Fibroblast of mammary gland (primary cell): ENCODE data around the gene VAC14.
"Not testable (repeated sequence)": the region's sequence is repeated elsewhere in the genome, so short reads cannot be mapped to it uniquely, and the experiment has no call there.

ENCODE experiments used
- DNase-seq: peaks from one replicate; pipeline ENCODE4 v3.0.0-alpha.2; 2010; ENCODE audit warnings: low read depth
- H3K4me3 ChIP-seq: 2 replicates; pipeline ENCODE4 v1.5.1; 2011; ENCODE audit warnings: low read depth, mild to moderate bottlenecking, low read length, moderate library complexity; ENCODE audit not compliant: control insufficient read depth
- TF ChIP-seq, protein P1 (sequence below): conservative IDR thresholded peaks from 2 replicates; pipeline ENCODE4 v1.5.1; 2011; ENCODE audit warnings: low read depth, low read length, inconsistent platforms; ENCODE audit not compliant: control insufficient read depth, insufficient read depth

Gene VAC14

DNA sequence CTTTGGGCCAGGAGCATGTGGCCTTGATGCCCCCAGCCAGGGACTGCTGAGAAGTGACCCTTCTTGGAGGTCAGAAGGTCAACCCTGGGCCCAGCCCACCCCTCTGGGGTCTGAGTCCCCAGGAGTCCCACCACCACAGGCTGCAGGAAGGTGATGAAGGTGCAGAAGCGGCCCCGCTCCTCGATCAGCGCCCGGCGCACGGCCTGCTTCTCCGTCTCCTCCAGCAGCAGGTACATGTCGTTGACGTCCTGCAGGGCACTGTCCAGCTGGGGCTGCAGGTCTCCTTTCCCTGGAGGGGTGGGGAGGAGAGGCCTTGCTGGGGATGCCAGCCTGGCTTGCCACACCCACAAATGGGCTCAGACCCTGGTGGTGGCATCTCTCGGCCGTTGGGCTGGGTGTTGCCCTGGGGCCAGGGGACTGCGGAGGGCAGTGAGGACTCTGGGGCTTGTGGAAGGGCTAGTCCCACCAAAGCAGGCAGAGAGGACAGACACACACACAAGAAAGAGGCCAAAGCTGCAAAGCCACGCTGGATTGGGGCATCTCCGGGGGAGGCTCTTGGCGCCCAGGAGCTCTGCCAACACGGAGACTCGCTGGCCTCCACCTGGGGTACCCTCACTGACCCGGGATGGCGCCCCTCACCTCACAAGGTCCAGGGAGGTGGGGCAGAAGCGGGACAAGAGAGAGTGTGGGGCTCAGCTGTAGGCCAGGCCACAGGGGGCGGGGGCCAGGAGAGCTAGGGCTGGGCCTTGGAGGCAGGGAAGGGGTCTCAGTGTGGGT is 122.6 kb downstream of the VAC14 start:
- DNase-seq: no peak
- no peak overlapping the region for H3K4me3 ChIP-seq
- TF ChIP-seq, protein P1, sequence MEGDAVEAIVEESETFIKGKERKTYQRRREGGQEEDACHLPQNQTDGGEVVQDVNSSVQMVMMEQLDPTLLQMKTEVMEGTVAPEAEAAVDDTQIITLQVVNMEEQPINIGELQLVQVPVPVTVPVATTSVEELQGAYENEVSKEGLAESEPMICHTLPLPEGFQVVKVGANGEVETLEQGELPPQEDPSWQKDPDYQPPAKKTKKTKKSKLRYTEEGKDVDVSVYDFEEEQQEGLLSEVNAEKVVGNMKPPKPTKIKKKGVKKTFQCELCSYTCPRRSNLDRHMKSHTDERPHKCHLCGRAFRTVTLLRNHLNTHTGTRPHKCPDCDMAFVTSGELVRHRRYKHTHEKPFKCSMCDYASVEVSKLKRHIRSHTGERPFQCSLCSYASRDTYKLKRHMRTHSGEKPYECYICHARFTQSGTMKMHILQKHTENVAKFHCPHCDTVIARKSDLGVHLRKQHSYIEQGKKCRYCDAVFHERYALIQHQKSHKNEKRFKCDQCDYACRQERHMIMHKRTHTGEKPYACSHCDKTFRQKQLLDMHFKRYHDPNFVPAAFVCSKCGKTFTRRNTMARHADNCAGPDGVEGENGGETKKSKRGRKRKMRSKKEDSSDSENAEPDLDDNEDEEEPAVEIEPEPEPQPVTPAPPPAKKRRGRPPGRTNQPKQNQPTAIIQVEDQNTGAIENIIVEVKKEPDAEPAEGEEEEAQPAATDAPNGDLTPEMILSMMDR: no peak

- TF ChIP-seq, protein P1: no peak
- no peak for DNase-seq
- H3K4me3 ChIP-seq: no peak overlapping the region
Measured at GRCh38 chr16:70677499-70678120, 123.3 kb downstream of the VAC14 start.

DNA sequence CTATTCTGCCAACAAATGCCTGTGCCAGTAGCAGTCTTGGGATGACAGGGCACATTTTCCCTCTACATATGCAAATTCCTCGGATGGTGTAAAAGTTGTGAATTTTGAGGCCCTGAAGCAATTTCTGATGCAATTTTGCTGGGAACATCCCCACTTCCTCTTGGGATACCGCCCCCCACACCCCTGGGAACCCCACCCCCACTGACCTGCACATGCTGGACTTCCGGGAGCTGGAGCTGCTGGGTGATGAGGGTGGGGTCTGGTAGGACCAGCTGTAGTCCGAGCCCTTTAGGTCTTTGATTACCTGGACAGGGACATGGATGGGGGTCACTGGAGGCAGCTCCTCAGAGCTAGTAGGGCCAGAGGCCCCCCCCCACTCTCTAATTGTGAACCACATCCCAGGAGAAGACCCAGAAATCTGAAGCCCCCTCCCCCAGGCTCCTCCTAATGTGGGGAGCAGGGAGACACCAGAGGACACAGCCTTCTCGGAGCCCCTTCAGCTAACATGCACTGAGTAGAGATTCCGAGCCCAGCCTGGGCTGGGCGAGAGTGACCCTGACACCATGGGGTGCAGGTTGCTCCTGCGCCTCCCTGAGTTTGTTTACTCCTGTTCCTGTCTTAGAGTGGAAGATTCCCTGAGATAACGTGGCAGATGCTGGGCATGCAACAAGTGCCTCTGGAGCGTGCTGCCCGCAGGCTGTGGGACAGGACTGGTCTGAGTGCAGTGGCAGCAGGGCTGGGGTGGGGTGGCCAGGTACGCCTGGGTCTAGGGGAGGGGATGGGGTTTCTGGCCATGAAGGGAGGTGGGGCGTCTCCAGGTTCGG is 124.1 kb downstream of the VAC14 start:
- TF ChIP-seq, protein P1: no peak
- H3K4me3 ChIP-seq: no peak overlapping the region
- no peak for DNase-seq

DNA sequence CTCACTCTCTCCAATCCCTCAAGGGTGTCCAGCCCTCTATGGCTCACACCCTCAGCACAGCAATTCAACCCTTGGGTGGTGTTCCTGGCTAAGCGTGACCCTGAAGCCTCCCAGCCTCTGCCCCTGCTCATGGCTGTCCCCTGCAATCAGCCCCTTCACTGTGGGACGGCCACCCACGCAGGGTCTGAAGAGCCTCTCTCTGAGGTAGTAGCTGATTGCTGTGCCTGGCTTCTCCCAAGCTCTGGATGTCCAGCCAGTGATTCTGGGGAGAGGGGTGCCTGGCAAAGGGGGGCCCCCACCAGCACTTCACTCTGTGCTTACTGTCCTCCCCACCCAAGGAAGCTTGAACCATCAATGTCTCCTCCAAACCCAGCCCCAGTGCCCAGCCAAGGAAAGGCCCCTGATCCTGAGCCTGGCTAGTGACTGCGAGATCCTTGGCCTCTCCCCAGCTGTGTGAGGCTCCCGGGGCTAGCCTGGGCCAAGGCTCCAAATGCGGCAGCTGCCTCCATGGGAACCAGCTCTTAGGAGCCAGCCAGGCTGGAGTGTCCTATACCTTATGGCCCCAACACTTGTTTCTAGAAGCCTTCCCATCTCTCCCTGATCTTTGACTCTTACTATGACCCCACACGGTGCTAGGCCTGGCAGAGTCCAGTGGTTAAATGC is 125.0 kb downstream of the VAC14 start:
- no peak for DNase-seq
- no peak overlapping the region for H3K4me3 ChIP-seq
- TF ChIP-seq, protein P1: no peak

GRCh38 chr16:70674221-70675014 is 126.5 kb downstream of the VAC14 start:
- no peak overlapping the region for H3K4me3 ChIP-seq
- DNase-seq: no peak
- TF ChIP-seq, protein P1: no peak

DNA sequence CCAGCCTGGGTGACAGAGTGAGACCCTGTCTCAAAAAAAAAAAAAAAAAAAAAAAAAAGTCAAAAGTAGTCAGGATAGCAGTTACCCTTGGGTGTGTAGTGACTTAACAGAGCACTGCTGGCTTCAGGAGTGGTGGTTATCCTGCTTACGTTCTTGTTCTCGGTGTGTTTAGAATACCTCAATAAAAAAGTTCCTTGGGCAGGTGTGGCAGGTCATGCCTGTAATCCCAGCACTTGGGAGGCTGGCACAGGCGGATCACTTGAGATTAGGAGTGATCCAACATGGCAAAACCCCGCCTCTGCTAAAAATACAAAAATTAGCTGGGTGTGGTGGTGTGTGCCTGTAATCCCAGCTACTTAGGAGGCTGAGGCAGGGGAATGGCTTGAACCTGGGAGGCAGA is 130.0 kb downstream of the VAC14 start:
- H3K4me3 ChIP-seq, DNase-seq: not testable (repeated sequence)
